Ovary (tissue), 9 donors: ENCODE results near the gene GJD4. TPM values are rescaled to one million over a fixed set of nuclear protein-coding genes. Genes with fewer than 3 reads are reported as not detected.

Source experiments
- DNase-seq, 5 donors: peaks; one replicate each; pipeline ENCODE4 v3.0.0-alpha.2; 2019 to 2020
- H3K27ac ChIP-seq, 2 donors: fragments of 200-600 bp; one replicate each; pipeline versions ENCODE4 v1.5.1 to v1.8.0; 2019 to 2022
- H3K27me3 ChIP-seq: fragments of 200-600 bp; one replicate; pipeline ENCODE4 v1.8.0; 2022
- H3K36me3 ChIP-seq: fragments of 200-600 bp; sonication (generic); one replicate; pipeline ENCODE4 v1.5.1; 2019
- H3K4me1 ChIP-seq: one replicate; pipeline ENCODE4 v1.8.1; 2013; ENCODE audit warnings: mild to moderate bottlenecking, moderate library complexity; ENCODE audit not compliant: insufficient read depth
- H3K4me3 ChIP-seq: fragments of 200-600 bp; sonication (generic); one replicate; pipeline ENCODE4 v1.5.1; 2017
- H3K9me3 ChIP-seq, 2 donors: fragments of 200-600 bp in 1 of 2; sonication (generic) in 1 of 2; one replicate each; pipeline versions ENCODE4 v1.5.1 to v1.8.1; 2013 to 2019; ENCODE audit warnings: mild to moderate bottlenecking in 1 of 2, moderate library complexity in 1 of 2
- EP300 ChIP-seq: sonication (generic); formaldehyde crosslinking; IDR thresholded peaks from one replicate; pipeline ENCODE4 v1.6.1; 2017; ENCODE audit warnings: antibody characterized with exemption
- POLR2A ChIP-seq: fragments of 450-650 bp; IDR thresholded peaks from one replicate; pipeline ENCODE4 v1.6.1; 2017; ENCODE audit warnings: antibody characterized with exemption, mild to moderate bottlenecking, moderate library complexity
- WGBS, 3 donors: extraction: QIAGEN DNeasy Blood & Tissue Kit in 1 of 3; methylation state at CpG; one replicate each; pipeline versions ENCODE4 v1.1.5 to v1.1.7; 2013 to 2017; 5-methylcytosine and 5-hydroxymethylcytosine counted together
- intact Hi-C, 4 donors: fragments of 100-400 bp; cut with DNase I; formaldehyde crosslinking; loops; one replicate each; pipeline versions ENCODE4 v1.11.0 to v1.15.1; 2022 to 2023
- polyA plus RNA-seq, 2 donors: library from polyadenylated mRNA; stranded (reverse); fragments of 200-250 nt in 1 of 2; fragments of 350-450 nt in 1 of 2; fragmentation: Illumina TruSeq in 1 of 2; extraction: RNeasy Lipid Tissue Mini Kit (QIAGEN cat#74804) in 1 of 2; gene quantifications; one replicate each; pipeline ENCODE4 v1.2.3, GENCODE V29; 2013 to 2014
- total RNA-seq, 7 donors: library from RNA; depleted of rRNA in 2 of 7; stranded (reverse); fragments of >200 nt in 2 of 7; fragmentation: NEBNext Ultra II Directional in 3 of 7; extraction: Animal tissue kit (Norgen Biotek cat#: 25700) in 3 of 7; gene quantifications; one replicate each; pipeline versions ENCODE4 v1.1.0 to v1.2.4, GENCODE V29; 2016 to 2023
- TF ChIP-seq, protein P1 (sequence below), 3 donors: fragments of 450-650 bp in 2 of 3; fragments of 200-600 bp in 1 of 3; IDR thresholded peaks; one replicate each; pipeline versions ENCODE4 v1.5.1 to v1.8.0; 2016 to 2022; ENCODE audit warnings: antibody characterized with exemption in 3 of 3, mild to moderate bottlenecking in 1 of 3
- donor health status: DM: no; HTN: no; CAD: no; lungs with moderate emphysema.
- donor health status: DM: no; HTN: no; CAD: no.
- donor health status: Bipolar disorder and iron deficiency.
- donor health status: DM: yes; HTN: yes; CAD: no.
- donor health status: DM: no; HTN: no; CAD: no.
- donor health status: DM: yes; HTN: yes; CAD: no.

The GJD4 gene
- total and polyA plus RNA-seq, 9 donors = not detected

DNA sequence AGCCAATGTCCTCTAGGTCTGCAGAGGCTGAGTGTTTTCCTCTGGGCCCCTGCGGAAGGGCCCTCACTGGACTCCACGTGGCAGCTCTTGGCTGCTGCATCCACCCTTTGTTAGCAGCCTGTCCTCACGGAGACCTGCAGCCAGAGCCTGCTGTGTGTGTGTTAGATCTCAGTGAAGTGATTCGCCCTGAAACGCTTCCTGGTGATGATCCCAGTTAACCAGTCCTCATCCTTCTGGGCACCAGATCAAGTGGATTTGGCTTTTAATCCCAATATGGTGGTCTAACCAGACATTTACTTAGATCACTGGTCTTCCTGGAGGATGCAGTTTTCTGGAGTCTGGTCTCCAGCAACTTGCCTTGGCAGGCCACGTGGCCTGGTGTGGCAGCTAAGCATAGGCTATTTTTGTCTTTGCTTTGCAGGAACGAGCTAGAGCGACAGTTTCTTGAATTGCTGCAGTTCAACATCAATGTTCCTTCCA is 39.5 kb upstream of the GJD4 start:
- DNase-seq = no peak
- Histone ChIP-seq H3K27me3 (no peaks in the 10 kb centered on the region), H3K4me3 (no peak overlapping the region), H3K27ac (no peak overlapping the region), H3K4me1 (no peaks in the 10 kb centered on the region), H3K36me3 (no peaks in the 10 kb centered on the region), H3K9me3 (no peaks in the 10 kb centered on the region)
- 62 to 77% (median 75%) methylated on average over 8 of the region's 8 CpGs for WGBS, 3 donors
- intact Hi-C loops = loop anchor here in 2 of 4 donors (2.0 to 10.0 kb wide), 4 partner anchors 231 to 451 kb away; partner anchors contain the start of gene CCNY (in 1 of the 2)
- TF ChIP-seq, protein P1, sequence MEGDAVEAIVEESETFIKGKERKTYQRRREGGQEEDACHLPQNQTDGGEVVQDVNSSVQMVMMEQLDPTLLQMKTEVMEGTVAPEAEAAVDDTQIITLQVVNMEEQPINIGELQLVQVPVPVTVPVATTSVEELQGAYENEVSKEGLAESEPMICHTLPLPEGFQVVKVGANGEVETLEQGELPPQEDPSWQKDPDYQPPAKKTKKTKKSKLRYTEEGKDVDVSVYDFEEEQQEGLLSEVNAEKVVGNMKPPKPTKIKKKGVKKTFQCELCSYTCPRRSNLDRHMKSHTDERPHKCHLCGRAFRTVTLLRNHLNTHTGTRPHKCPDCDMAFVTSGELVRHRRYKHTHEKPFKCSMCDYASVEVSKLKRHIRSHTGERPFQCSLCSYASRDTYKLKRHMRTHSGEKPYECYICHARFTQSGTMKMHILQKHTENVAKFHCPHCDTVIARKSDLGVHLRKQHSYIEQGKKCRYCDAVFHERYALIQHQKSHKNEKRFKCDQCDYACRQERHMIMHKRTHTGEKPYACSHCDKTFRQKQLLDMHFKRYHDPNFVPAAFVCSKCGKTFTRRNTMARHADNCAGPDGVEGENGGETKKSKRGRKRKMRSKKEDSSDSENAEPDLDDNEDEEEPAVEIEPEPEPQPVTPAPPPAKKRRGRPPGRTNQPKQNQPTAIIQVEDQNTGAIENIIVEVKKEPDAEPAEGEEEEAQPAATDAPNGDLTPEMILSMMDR (IDR thresholded peaks at IDR 0.05) = no peak
- TF ChIP-seq POLR2A = no peak
- TF ChIP-seq EP300 = no peak

DNA sequence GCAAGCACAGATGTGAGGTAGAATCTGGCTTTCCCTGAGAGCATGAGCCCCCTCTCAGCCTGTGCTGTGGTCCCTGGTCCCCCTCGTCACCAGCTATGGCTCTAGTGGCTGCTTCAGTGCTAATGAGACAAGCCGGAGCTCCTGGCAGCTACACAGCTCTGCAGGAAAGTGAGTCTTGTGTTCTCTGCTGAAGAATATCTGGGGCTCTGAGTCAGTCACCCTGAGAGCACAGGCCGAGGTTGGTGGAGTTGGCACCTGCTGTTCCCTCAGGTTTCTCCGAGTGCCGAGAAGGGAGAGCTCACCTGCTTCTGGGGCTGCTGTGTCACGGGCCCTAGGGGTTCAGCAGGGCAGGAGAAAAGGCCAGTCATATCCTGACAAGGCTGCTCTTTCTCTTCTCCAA is 37.2 kb upstream of the GJD4 start:
- H3K9me3 ChIP-seq = no peaks in the 10 kb centered on the region
- TF ChIP-seq POLR2A = no peak
- TF ChIP-seq EP300 = no peak
- TF ChIP-seq, protein P1 (IDR thresholded peaks at IDR 0.05) = no peak
- H3K4me1 ChIP-seq = no peaks in the 10 kb centered on the region
- intact Hi-C loops = loop anchor here in 2 of 4 donors (10.0 kb wide), 3 partner anchors 233 to 453 kb away; partner anchors contain the start of gene CCNY (in 1 of the 2)
- H3K27ac ChIP-seq = no peak overlapping the region
- no peaks in the 10 kb centered on the region for H3K27me3 ChIP-seq
- WGBS, 3 donors = 90 to 97% (median 93%) methylated on average over 6 of the region's 6 CpGs
- no peaks in the 10 kb centered on the region for H3K36me3 ChIP-seq
- H3K4me3 ChIP-seq = no peak overlapping the region
- DNase-seq = no peak

DNA sequence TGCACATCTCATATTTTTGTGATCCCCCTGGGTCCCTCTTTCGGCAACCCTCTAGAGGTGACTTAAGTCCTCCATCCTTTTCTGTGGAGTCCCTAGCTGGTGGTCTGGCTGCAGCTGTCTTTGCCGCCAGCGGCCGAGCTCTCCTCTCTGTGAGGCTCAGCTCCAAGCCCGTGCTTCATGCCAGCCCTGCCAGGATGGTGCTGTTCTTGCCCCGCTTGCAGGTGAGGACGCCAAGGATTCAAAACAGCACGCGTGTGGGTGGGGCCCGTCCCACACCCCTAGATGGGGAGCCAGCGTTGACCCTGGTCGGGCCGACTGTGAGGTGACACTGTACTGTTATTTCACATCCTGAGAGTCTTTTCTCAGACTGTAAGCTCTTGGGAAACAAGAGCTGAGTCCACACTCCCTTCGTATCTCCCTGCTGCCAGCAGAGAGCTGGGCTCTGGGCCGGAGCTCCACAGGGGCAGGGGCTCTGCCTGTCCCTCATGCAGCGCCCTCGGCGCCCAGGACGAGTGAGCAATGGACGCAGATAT is 36.6 kb upstream of the GJD4 start:
- Histone ChIP-seq H3K4me3 (no peak overlapping the region), H3K27me3 (no peaks in the 10 kb centered on the region), H3K9me3 (no peaks in the 10 kb centered on the region), H3K4me1 (no peaks in the 10 kb centered on the region), H3K27ac (no peak overlapping the region), H3K36me3 (no peaks in the 10 kb centered on the region)
- 90 to 94% (median 94%) methylated on average over 20 of the region's 20 CpGs for WGBS, 3 donors
- no peak for DNase-seq
- TF ChIP-seq EP300 (no peak), POLR2A (no peak)
- TF ChIP-seq, protein P1 (IDR thresholded peaks at IDR 0.05) = no peak
- intact Hi-C loops = loop anchor here in 2 of 4 donors (10.0 kb wide), 3 partner anchors 234 to 454 kb away; partner anchors contain the start of gene CCNY (in 1 of the 2)

DNA sequence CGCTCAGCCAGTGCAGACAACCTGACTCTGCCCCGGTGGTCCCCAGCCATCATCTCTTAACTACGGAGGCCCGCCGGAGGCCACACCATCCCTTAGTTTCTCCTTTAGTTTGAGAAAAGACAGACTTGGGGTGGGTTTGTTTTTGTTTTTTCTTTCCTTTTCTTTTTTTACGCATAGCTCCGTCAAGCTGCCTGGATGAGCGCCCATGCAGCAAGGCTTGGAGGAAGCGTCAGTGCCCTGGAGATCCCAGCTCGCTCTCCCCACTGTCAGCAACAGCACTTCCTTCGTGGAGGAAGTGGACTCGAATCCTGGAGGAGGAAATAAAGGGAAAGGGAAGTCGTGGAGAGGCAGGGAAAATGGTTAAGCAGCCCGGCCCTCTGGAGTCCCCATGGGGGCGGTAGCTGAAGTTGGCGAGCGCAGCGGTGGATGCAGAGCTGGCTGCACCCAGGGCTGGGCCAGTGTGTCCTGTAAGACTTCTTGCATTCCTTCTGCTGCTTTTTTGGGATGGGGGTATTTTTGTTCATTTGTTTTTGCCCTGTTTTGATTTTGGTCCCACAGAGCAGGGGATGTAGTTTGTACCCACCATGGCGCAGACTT is 35.9 kb upstream of the GJD4 start:
- no peaks in the 10 kb centered on the region for H3K36me3 ChIP-seq

DNA sequence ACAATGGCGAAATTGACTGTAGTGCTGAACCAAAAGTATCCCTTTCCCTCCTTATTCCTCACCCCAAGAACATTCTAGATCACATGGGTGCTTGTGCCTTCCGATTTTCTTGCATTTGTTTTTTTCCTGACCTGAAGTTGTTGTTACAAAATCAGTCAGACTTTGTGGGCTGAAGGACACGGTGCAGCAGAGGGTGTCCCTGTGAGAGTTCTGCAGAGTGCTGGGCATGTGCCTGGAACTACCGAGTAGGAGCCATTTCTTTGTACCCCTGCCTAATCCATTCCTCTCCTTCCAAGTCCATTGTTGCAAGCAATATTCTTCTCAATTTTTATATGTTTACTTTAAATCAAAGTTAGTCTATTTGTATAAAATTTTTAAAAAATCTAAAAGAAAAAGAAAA is 35.3 kb upstream of the GJD4 start:
- 88 to 89% (median 88%) methylated on average over 4 of the region's 4 CpGs for WGBS, 3 donors
- Histone ChIP-seq H3K27ac (no peak overlapping the region), H3K9me3 (no peaks in the 10 kb centered on the region), H3K4me3 (no peak overlapping the region), H3K36me3 (no peaks in the 10 kb centered on the region), H3K27me3 (no peaks in the 10 kb centered on the region), H3K4me1 (no peaks in the 10 kb centered on the region)
- intact Hi-C loops = loop anchor here in 2 of 4 donors (10.0 kb wide), 3 partner anchors 235 to 455 kb away; partner anchors contain the start of gene CCNY (in 1 of the 2)
- TF ChIP-seq, protein P1 (IDR thresholded peaks at IDR 0.05) = no peak
- TF ChIP-seq POLR2A = no peak
- no peak for TF ChIP-seq EP300
- no peak for DNase-seq

More for the DNA sequence above, 35.9 kb upstream of the GJD4 start:
- no peak for DNase-seq
- intact Hi-C loops = loop anchor here in 2 of 4 donors (10.0 kb wide), 3 partner anchors 234 to 454 kb away; partner anchors contain the start of gene CCNY (in 1 of the 2)
- Histone ChIP-seq H3K4me1 (no peaks in the 10 kb centered on the region), H3K27me3 (no peaks in the 10 kb centered on the region), H3K4me3 (no peak overlapping the region), H3K27ac (no peak overlapping the region), H3K9me3 (no peaks in the 10 kb centered on the region)
- TF ChIP-seq EP300 = no peak
- 77 to 81% (median 77%) methylated on average over 19 of the region's 19 CpGs for WGBS, 3 donors
